Measurements from ENCODE around the gene PA2G4.

PA2G4 gene

GRCh38 chr12:56130876-56131275 lies 26.5 kb downstream of the PA2G4 start:
- no peak for DNase-seq (ENCODE audit: low read depth)
- H3K4me3 ChIP-seq (ENCODE audit: low read depth, low read length): no peak overlapping the region

GRCh38 chr12:56134897-56135296 lies 30.5 kb downstream of the PA2G4 start:
- H3K4me3 ChIP-seq (ENCODE audit: low read depth, low read length): no peak overlapping the region
- no peak for TF ChIP-seq CTCF (IDR thresholded peaks at IDR 0.05; ENCODE audit: insufficient read depth, low read depth, low read length, missing control alignments)
- DNase-seq (ENCODE audit: low read depth): no peak

More at GRCh38 chr12:56130876-56131275, 26.5 kb downstream of the PA2G4 start:
- no peak for TF ChIP-seq CTCF (IDR thresholded peaks at IDR 0.05; ENCODE audit: insufficient read depth, low read depth, low read length, missing control alignments)

- TF ChIP-seq CTCF (IDR thresholded peaks at IDR 0.05; ENCODE audit: insufficient read depth, low read depth, low read length, missing control alignments): no peak
- no peak overlapping the region for H3K4me3 ChIP-seq (ENCODE audit: low read depth, low read length)
- no peak for DNase-seq (ENCODE audit: low read depth)
Measured at GRCh38 chr12:56137853-56138571, 33.7 kb downstream of the PA2G4 start.

GRCh38 chr12:56141946-56142784 lies 37.8 kb downstream of the PA2G4 start:
- no peak for DNase-seq (ENCODE audit: low read depth)
- TF ChIP-seq CTCF (IDR thresholded peaks at IDR 0.05; ENCODE audit: insufficient read depth, low read depth, low read length, missing control alignments): no peak
- H3K4me3 ChIP-seq (ENCODE audit: low read depth, low read length): no peak overlapping the region

GRCh38 chr12:56143217-56143616 lies 38.9 kb downstream of the PA2G4 start:
- no peak for TF ChIP-seq CTCF (IDR thresholded peaks at IDR 0.05; ENCODE audit: insufficient read depth, low read depth, low read length, missing control alignments)

GRCh38 chr12:56143870-56144269 lies 39.5 kb downstream of the PA2G4 start:
- no peak for DNase-seq (ENCODE audit: low read depth)
- no peak overlapping the region for H3K4me3 ChIP-seq (ENCODE audit: low read depth, low read length)
- TF ChIP-seq CTCF (IDR thresholded peaks at IDR 0.05; ENCODE audit: insufficient read depth, low read depth, low read length, missing control alignments): no peak

More at GRCh38 chr12:56143217-56143616, 38.9 kb downstream of the PA2G4 start:
- H3K4me3 ChIP-seq (ENCODE audit: low read depth, low read length): no peak overlapping the region
- no peak for DNase-seq (ENCODE audit: low read depth)
